ENCODE results near the gene FGF9. TPM values are rescaled to one million over a fixed set of nuclear protein-coding genes. Genes with fewer than 3 reads are reported as not detected.

The FGF9 gene
- total RNA-seq (2022; extraction: Qiagen RNA extraction; ENCODE audit: low read depth) = not detected in 5 replicates

GRCh38 chr13:21670883-21671619 lies at the start of gene FGF9:
FGF9 (plus strand) TSS chr13:21671073; CDS start chr13:21671913, 840 bp downstream.

Other genes with a start within 250 kb of the FGF9 start
- 16.1 to 27.3 TPM (median 18.4 TPM) in 5 replicates for gene ZDHHC20, start 211.8 kb upstream of the FGF9 start, total RNA-seq (2022; extraction: Qiagen RNA extraction; ENCODE audit: low read depth)
- 15.6 to 18.1 TPM (median 16.3 TPM) in 5 replicates for gene MICU2, start 66.9 kb upstream of the FGF9 start, total RNA-seq (2022; extraction: Qiagen RNA extraction; ENCODE audit: low read depth)